Upper lobe of left lung (tissue), 6 donors: ENCODE data around the gene CDH13. TPM values are rescaled to one million over a fixed set of nuclear protein-coding genes. Genes with fewer than 3 reads are reported as not detected.

Experiments used
- ATAC-seq, 2 donors: fragments of 200-7000 bp; cut with Tn5 transposase; one replicate each; pipeline ENCODE4 v1.9.1; 2022; ENCODE audit warnings: mild to moderate bottlenecking in 2 of 2, moderate library complexity in 2 of 2; ENCODE audit not compliant: low FRiP score in 2 of 2
- DNase-seq, 2 donors: peaks; one replicate each; pipeline ENCODE4 v3.0.0-alpha.2; 2019 to 2020
- H3K27ac ChIP-seq, 4 donors: fragments of 200-600 bp; sonication (generic); one replicate each; pipeline ENCODE4 v1.5.1; 2016 to 2019
- H3K27me3 ChIP-seq, 4 donors: fragments of 200-600 bp; sonication (generic); one replicate each; pipeline ENCODE4 v1.5.1; 2017 to 2019
- H3K36me3 ChIP-seq, 4 donors: fragments of 200-600 bp; sonication (generic); one replicate each; pipeline ENCODE4 v1.5.1; 2016 to 2019
- H3K4me1 ChIP-seq, 4 donors: fragments of 200-600 bp; sonication (generic); one replicate each; pipeline ENCODE4 v1.5.1; 2018 to 2019
- H3K4me3 ChIP-seq, 4 donors: fragments of 200-600 bp; sonication (generic); one replicate each; pipeline ENCODE4 v1.5.1; 2017 to 2019; ENCODE audit warnings: mild to moderate bottlenecking in 2 of 4, moderate library complexity in 1 of 4
- H3K9me3 ChIP-seq, 4 donors: fragments of 200-600 bp; sonication (generic); one replicate each; pipeline ENCODE4 v1.5.1; 2018 to 2019
- CTCF ChIP-seq, 6 experiments: fragments of 450-650 bp in 4 of 6; fragments of 200-600 bp in 2 of 6; sonication (generic) in 2 of 6; IDR thresholded peaks; one replicate each; pipeline ENCODE4 v1.5.1; 2016 to 2019; ENCODE audit warnings: antibody characterized with exemption in 6 of 6
- EP300 ChIP-seq, 4 donors: sonication (generic); formaldehyde crosslinking; IDR thresholded peaks; one replicate each; pipeline ENCODE4 v1.5.1; 2017; ENCODE audit warnings: antibody characterized with exemption in 4 of 4, control low read depth in 2 of 4
- POLR2A ChIP-seq, 4 donors: fragments of 450-650 bp; IDR thresholded peaks; one replicate each; pipeline ENCODE4 v1.5.1; 2016 to 2017; ENCODE audit warnings: antibody characterized with exemption in 4 of 4, mild to moderate bottlenecking in 2 of 4
- POLR2AphosphoS5 ChIP-seq, 2 donors: sonication (generic); formaldehyde crosslinking; IDR thresholded peaks; one replicate each; pipeline ENCODE4 v1.5.1; 2017; ENCODE audit warnings: antibody characterized with exemption in 2 of 2
- WGBS, 2 donors: methylation state at CpG; one replicate each; pipeline ENCODE4 v1.1.5; 2017 to 2018; 5-methylcytosine and 5-hydroxymethylcytosine counted together
- total RNA-seq, 6 donors: library from RNA; depleted of rRNA in 4 of 6; stranded (reverse); fragments of >200 nt in 4 of 6; gene quantifications; one replicate each; pipeline versions ENCODE4 v1.1.0 to v1.2.1, GENCODE V29; 2016 to 2021
- donor health status: DM: no; HTN: no; CAD: no; lungs with moderate emphysema.
- donor health status: DM: no; HTN: yes; CAD: no; lungs with severe emphysema.

CDH13 gene
- total RNA-seq, 6 donors from 2014 or later: 11.3 to 39.8 (median 19.9) TPM

- DNase-seq (no peak), ATAC-seq (no peak)
- no peak overlapping the region for H3K4me3 ChIP-seq
- TF ChIP-seq POLR2AphosphoS5 (IDR thresholded peaks at IDR 0.05): peak in 1 of 2 donors; percentile 47
- TF ChIP-seq POLR2A (IDR thresholded peaks at IDR 0.05): no peak
- TF ChIP-seq EP300 (IDR thresholded peaks at IDR 0.05): peak in 1 of 4 donors; percentile 47
- WGBS, 2 donors: 58 to 64% methylated on average over 8 of the region's 8 CpGs
- no peak overlapping the region for H3K27ac ChIP-seq
- no peaks in the 10 kb centered on the region for H3K27me3 ChIP-seq
- no peaks in the 10 kb centered on the region for H3K9me3 ChIP-seq
- H3K36me3 ChIP-seq: no peaks in the 10 kb centered on the region
- peaks cover 6 to 17% (median 14%) of the 10 kb centered on the region in 4 donors for H3K4me1 ChIP-seq
Measured at GRCh38 chr16:83002351-83003334, 375.9 kb downstream of the CDH13 start.

GRCh38 chr16:83004868-83005652 lies 378.3 kb downstream of the CDH13 start:
- Histone ChIP-seq H3K27me3 (no peaks in the 10 kb centered on the region), H3K27ac (no peak overlapping the region), H3K4me1 (peaks cover 6 to 17% (median 14%) of the 10 kb centered on the region in 4 donors), H3K4me3 (no peak overlapping the region), H3K36me3 (no peaks in the 10 kb centered on the region), H3K9me3 (no peaks in the 10 kb centered on the region)
- no peak for DNase-seq
- 86 to 90% methylated on average over 4 of the region's 4 CpGs for WGBS, 2 donors
- TF ChIP-seq POLR2AphosphoS5 (IDR thresholded peaks at IDR 0.05) (no peak), EP300 (IDR thresholded peaks at IDR 0.05) (no peak), POLR2A (IDR thresholded peaks at IDR 0.05) (no peak), CTCF (IDR thresholded peaks at IDR 0.05) (no peak)
- no peak for ATAC-seq

- no peak overlapping the region for H3K27ac ChIP-seq
- no peaks in the 10 kb centered on the region for H3K9me3 ChIP-seq
- H3K4me3 ChIP-seq: no peak overlapping the region
- 83% methylated on average over 1 of the region's 1 CpG for WGBS, 2 donors
- no peaks in the 10 kb centered on the region for H3K27me3 ChIP-seq
- DNase-seq (no peak), ATAC-seq (no peak)
- TF ChIP-seq EP300 (IDR thresholded peaks at IDR 0.05) (no peak), CTCF (IDR thresholded peaks at IDR 0.05) (no peak), POLR2A (IDR thresholded peaks at IDR 0.05) (no peak), POLR2AphosphoS5 (IDR thresholded peaks at IDR 0.05) (no peak)
- H3K36me3 ChIP-seq: no peaks in the 10 kb centered on the region
- H3K4me1 ChIP-seq: peaks cover 6 to 17% (median 14%) of the 10 kb centered on the region in 4 donors
Measured at GRCh38 chr16:83005653-83006160, 378.9 kb downstream of the CDH13 start.

GRCh38 chr16:83010776-83011720 lies 384.3 kb downstream of the CDH13 start:
- Histone ChIP-seq H3K36me3 (no peaks in the 10 kb centered on the region), H3K4me3 (no peak overlapping the region), H3K4me1 (no peaks in the 10 kb centered on the region), H3K27ac (no peak overlapping the region), H3K27me3 (no peaks in the 10 kb centered on the region), H3K9me3 (no peaks in the 10 kb centered on the region)
- DNase-seq (no peak), ATAC-seq (no peak)
- TF ChIP-seq POLR2AphosphoS5 (IDR thresholded peaks at IDR 0.05) (no peak), POLR2A (IDR thresholded peaks at IDR 0.05) (no peak), EP300 (IDR thresholded peaks at IDR 0.05) (no peak), CTCF (IDR thresholded peaks at IDR 0.05) (no peak)
- 88 to 89% methylated on average over 15 of the region's 15 CpGs for WGBS, 2 donors
